ENCODE results near the gene GDI1. TPM values are rescaled to one million over a fixed set of nuclear protein-coding genes. Genes with fewer than 3 reads are reported as not detected.
A peak's percentile ranks its signal among the peaks of the same experiment; 100 is the strongest.

The GDI1 gene
- total RNA-seq, 2 donors from 2014 or later, result 63.0 to 83.0 TPM

- no peak for TF ChIP-seq CTCF (IDR thresholded peaks at IDR 0.05)
- Histone ChIP-seq H3K9me3 (no peaks in the 10 kb centered on the region), H3K4me3 (peak overlapping the region; percentile 16), H3K27ac (peak overlapping the region; percentile 15), H3K9ac (ENCODE audit: low read depth in 2 of 2, low read length in 2 of 2) (peak overlapping the region; percentile 30 to 72), H3K36me3 (no peaks in the 10 kb centered on the region), H3K27me3 (no peaks in the 10 kb centered on the region), H3K4me1 (no peaks in the 10 kb centered on the region)
- no peak for DNase-seq
- intact Hi-C loops (cut with DNase I), result no loop called here
Measured at GRCh38 chrX:154408659-154409221, 28.2 kb upstream of the GDI1 start.

GRCh38 chrX:154409222-154409871, 27.6 kb upstream of the GDI1 start, which contains the start of gene DNASE1L1:
DNASE1L1 (minus strand) TSS chrX:154409254; CDS start chrX:154405568, 3,686 bp downstream.
- Histone ChIP-seq H3K4me3 (peak within 1 kb of the TSS; percentile 16), H3K36me3 (no peaks in the 10 kb centered on the region), H3K9ac (ENCODE audit: low read depth in 2 of 2, low read length in 2 of 2) (peak within 1 kb of the TSS; percentile 30 to 72), H3K9me3 (no peaks in the 10 kb centered on the region), H3K27me3 (no peaks in the 10 kb centered on the region), H3K27ac (peak within 1 kb of the TSS; percentile 71), H3K4me1 (no peaks in the 10 kb centered on the region)
- peak; percentile 91 for DNase-seq
- intact Hi-C loops (cut with DNase I), result no loop called here
- no peak for TF ChIP-seq CTCF (IDR thresholded peaks at IDR 0.05)

GRCh38 chrX:154411981-154412340, 25.0 kb upstream of the GDI1 start:
- H3K36me3 ChIP-seq, result no peaks in the 10 kb centered on the region
- peak overlapping the region; percentile 72 for H3K4me3 ChIP-seq
- no peaks in the 10 kb centered on the region for H3K9me3 ChIP-seq
- DNase-seq, result peak; percentile 79
- no peaks in the 10 kb centered on the region for H3K27me3 ChIP-seq
- no peak for TF ChIP-seq CTCF (IDR thresholded peaks at IDR 0.05)
- peak overlapping the region; percentile 81 to 84 for H3K9ac ChIP-seq (ENCODE audit: low read depth in 2 of 2, low read length in 2 of 2)
- intact Hi-C loops (cut with DNase I), result no loop called here
- peak overlapping the region; percentile 89 for H3K27ac ChIP-seq
- H3K4me1 ChIP-seq, result no peaks in the 10 kb centered on the region

GRCh38 chrX:154412468-154412867, 24.5 kb upstream of the GDI1 start:
- H3K4me1 ChIP-seq, result no peaks in the 10 kb centered on the region
- no peaks in the 10 kb centered on the region for H3K36me3 ChIP-seq
- H3K27me3 ChIP-seq, result no peaks in the 10 kb centered on the region
- intact Hi-C loops (cut with DNase I), result no loop called here
- H3K9me3 ChIP-seq, result no peaks in the 10 kb centered on the region
- peak overlapping the region; percentile 81 to 84 for H3K9ac ChIP-seq (ENCODE audit: low read depth in 2 of 2, low read length in 2 of 2)
- peak; percentile 41 for DNase-seq
- peak overlapping the region; percentile 72 for H3K4me3 ChIP-seq
- no peak for TF ChIP-seq CTCF (IDR thresholded peaks at IDR 0.05)
- peak overlapping the region; percentile 89 for H3K27ac ChIP-seq

GRCh38 chrX:154413142-154413541, 23.8 kb upstream of the GDI1 start:
- no peak overlapping the region for H3K4me3 ChIP-seq
- no peak for TF ChIP-seq CTCF (IDR thresholded peaks at IDR 0.05)
- H3K27ac ChIP-seq, result no peak overlapping the region
- peak overlapping the region in 1 of 2 donors; percentile 30 for H3K9ac ChIP-seq (ENCODE audit: low read depth in 2 of 2, low read length in 2 of 2)
- no peak for DNase-seq
- H3K4me1 ChIP-seq, result no peaks in the 10 kb centered on the region
- intact Hi-C loops (cut with DNase I), result no loop called here
- H3K9me3 ChIP-seq, result no peaks in the 10 kb centered on the region
- H3K27me3 ChIP-seq, result no peaks in the 10 kb centered on the region
- no peaks in the 10 kb centered on the region for H3K36me3 ChIP-seq
